WI38 (cell line): ENCODE data around the gene PON2.

ENCODE experiments used
- H3K4me3 ChIP-seq: 2 replicates; pipeline ENCODE4 v1.5.1; 2011; ENCODE audit warnings: low read depth, mild to moderate bottlenecking, control low read depth, low read length
- CTCF ChIP-seq: IDR thresholded peaks from 2 replicates; pipeline ENCODE4 v1.5.1; 2012; ENCODE audit warnings: low read depth, mild to moderate bottlenecking, control low read depth, low read length

Gene PON2

DNA sequence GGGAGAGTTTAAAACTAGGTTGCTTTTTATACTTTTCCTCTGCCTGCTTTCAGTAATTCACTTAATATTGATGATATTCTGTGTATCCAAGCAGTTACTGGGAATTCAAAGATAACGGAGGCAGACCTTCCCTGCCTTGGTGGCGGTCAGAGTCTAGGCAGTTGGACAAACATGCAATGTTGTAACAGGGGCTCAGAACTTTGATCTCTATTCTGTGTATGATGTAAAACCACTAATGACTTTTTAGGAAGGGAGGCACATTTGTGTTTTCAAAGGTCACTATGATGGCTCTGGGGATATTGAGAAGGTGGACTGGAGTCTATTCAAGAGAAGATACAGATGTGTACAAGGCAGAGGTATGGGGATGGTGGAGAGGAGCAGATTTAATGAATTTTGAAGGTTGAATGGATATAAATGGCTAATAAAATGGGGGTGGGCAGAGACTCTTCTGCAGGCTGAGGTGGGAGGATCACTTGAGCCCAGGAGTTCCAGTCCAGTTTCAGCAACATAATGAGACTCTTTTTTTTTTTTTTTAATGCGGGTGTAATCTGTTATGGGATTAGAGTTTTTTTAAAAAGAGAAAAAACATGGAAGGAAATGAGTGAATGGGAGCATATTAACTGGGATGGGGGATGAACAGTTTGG lies 5.7 kb upstream of the PON2 start:
- no peak overlapping the region for H3K4me3 ChIP-seq
- no peak for TF ChIP-seq CTCF

- TF ChIP-seq CTCF: no peak
- H3K4me3 ChIP-seq: no peak overlapping the region
These were observed 1.6 kb upstream of the PON2 start for GRCh38 chr7:95436407-95436806.

DNA sequence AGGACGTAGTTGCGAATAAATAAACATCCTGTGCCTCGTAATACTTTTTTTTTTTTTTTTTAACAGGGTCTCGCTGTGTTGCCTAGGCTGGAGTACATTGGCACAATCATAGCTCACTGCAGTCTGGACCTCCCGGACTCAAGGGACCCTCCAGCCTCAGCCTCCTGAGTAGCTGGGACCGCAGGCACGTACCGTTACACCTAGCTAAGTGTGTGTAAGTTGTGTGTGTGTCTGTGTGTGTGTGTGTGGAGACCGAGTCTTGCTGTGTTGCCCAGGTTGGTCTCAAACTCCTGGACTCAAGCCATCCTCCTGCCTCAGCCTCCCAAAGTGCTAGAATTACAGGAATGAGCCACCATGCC lies 573 bp upstream of the PON2 start:
- TF ChIP-seq CTCF: no peak

GRCh38 chr7:95433952-95434556 lies 774 bp downstream of the PON2 start:
- no peak for TF ChIP-seq CTCF
- H3K4me3 ChIP-seq: peak overlapping the region; percentile 71

More for the DNA sequence above, 573 bp upstream of the PON2 start:
- peak overlapping the region; percentile 71 for H3K4me3 ChIP-seq

DNA sequence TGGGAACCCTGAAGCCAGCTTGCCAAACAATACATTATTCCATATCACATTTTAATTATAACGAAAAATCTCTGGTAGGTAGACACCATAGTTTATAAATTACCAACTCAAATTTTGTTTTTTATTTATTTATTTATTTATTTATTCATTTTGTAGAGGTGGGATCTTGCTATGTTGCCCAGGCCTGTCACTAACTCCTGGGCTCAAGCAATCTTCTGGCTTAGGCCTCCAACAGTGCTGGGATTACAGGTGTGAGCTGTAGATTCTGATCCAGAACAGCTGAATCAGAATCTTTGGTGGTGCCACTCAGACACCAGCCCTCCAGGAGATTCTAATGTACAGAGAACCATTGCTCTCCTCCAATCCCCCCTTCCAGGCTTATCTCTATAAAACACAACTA lies 1.7 kb downstream of the PON2 start:
- no peak for TF ChIP-seq CTCF
- no peak overlapping the region for H3K4me3 ChIP-seq

GRCh38 chr7:95432606-95433005 lies 2.2 kb downstream of the PON2 start:
- TF ChIP-seq CTCF: no peak
- H3K4me3 ChIP-seq: no peak overlapping the region

- TF ChIP-seq CTCF: no peak
- no peak overlapping the region for H3K4me3 ChIP-seq
These were observed 4.0 kb downstream of the PON2 start for GRCh38 chr7:95430864-95431263.
